Sigmoid colon (tissue), 4 donors: ENCODE measurements around the gene LAMA1.

Experiments used
- CTCF ChIP-seq, 4 experiments: fragments of 450-650 bp in 3 of 4; fragments of 200-600 bp in 1 of 4; IDR thresholded peaks; one replicate each; pipeline ENCODE4 v1.5.1; 2016 to 2019; ENCODE audit warnings: antibody characterized with exemption in 4 of 4, mild to moderate bottlenecking in 3 of 4, moderate library complexity in 2 of 4
- EP300 ChIP-seq, 4 donors: sonication (generic); formaldehyde crosslinking; IDR thresholded peaks; one replicate each; pipeline ENCODE4 v1.6.1; 2017; ENCODE audit warnings: antibody characterized with exemption in 4 of 4
- POLR2A ChIP-seq, 2 donors: fragments of 450-650 bp; IDR thresholded peaks; one replicate each; pipeline ENCODE4 v1.6.1; 2016; ENCODE audit warnings: antibody characterized with exemption in 2 of 2, mild to moderate bottlenecking in 2 of 2, moderate library complexity in 2 of 2
- POLR2AphosphoS5 ChIP-seq, 4 donors: sonication (generic); formaldehyde crosslinking; IDR thresholded peaks; one replicate each; pipeline ENCODE4 v1.6.1; 2017; ENCODE audit warnings: antibody characterized with exemption in 4 of 4

DNA sequence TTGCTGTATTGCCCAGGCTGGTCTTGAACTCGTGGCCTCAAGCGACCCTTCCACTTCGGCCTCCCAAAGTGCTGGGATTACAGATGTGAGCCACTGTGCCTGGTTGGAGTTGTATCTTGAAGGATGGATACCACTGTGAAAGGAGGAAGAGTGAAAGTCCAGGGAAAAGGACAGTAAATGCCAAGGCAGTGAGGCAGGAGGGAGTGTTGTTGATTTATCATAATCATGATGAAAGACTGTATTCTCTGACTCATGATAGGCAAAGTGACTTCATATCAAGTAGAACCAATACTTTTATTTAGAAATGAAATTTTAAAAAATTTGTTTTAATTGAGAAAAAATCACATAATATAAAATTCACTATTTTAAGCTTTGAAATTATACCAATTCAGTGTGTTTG lies 225.8 kb downstream of the LAMA1 start:
- no peak for TF ChIP-seq POLR2A (IDR thresholded peaks at IDR 0.05)
- TF ChIP-seq CTCF (IDR thresholded peaks at IDR 0.05) = no peak
- no peak for TF ChIP-seq POLR2AphosphoS5 (IDR thresholded peaks at IDR 0.05)
- no peak for TF ChIP-seq EP300 (IDR thresholded peaks at IDR 0.05)
